Activated effector memory CD4-positive, alpha-beta T cell treated with Interleukin-2 at 50 U/mL for 16 hours (primary cell): ENCODE data around the gene PDF.

Experiments used
- DNase-seq: peaks from one replicate; pipeline ENCODE4 v3.0.0-alpha.2; 2020

Gene PDF

GRCh38 chr16:69338557-69339288 lies 8.3 kb upstream of the PDF start:
- no peak for DNase-seq

- no peak for DNase-seq
Observed at GRCh38 chr16:69334696-69335095, 4.3 kb upstream of the PDF start.

- DNase-seq = no peak
Observed at GRCh38 chr16:69329369-69330285, 761 bp downstream of the PDF start.

- DNase-seq = no peak
Observed at GRCh38 chr16:69328854-69329316, 1.5 kb downstream of the PDF start.

- no peak for DNase-seq
Observed at GRCh38 chr16:69327585-69328310, 2.6 kb downstream of the PDF start.

DNA sequence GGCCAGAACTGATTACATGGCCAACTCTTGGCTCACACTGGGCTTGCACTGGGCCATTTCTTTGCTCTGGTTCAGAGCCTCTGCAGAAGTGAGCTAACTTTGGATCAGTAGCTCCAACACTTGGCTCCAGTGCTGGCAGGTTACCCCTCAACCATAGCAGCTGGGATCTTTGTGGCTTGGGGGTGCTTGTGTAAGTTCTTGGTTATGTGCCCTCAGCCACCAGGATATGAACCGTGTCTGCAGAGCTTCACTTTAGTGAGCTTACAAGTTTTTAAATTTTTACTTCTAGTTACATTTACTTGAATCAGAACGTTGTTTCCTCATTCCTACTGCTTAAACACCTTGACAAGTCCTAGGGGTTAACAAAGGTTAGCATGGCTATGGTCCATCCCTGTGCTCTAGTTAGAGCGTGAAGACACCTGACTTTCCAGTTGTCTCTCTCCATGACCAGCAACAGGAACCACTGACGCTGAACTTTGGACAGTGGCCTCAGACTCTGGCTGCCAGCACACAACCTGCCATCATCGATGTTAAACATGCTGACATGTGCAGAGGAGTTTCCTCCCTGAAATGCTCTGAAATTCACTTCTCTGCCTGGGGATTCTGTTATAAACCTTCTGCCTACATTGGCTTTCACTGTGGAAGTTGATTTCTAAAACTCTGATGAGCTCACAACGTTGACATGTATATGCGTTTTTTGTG lies 4.1 kb downstream of the PDF start:
- DNase-seq = no peak

GRCh38 chr16:69325784-69326171 lies 4.6 kb downstream of the PDF start:
- DNase-seq = no peak

GRCh38 chr16:69324585-69325253 lies 5.7 kb downstream of the PDF start:
- DNase-seq = no peak

DNA sequence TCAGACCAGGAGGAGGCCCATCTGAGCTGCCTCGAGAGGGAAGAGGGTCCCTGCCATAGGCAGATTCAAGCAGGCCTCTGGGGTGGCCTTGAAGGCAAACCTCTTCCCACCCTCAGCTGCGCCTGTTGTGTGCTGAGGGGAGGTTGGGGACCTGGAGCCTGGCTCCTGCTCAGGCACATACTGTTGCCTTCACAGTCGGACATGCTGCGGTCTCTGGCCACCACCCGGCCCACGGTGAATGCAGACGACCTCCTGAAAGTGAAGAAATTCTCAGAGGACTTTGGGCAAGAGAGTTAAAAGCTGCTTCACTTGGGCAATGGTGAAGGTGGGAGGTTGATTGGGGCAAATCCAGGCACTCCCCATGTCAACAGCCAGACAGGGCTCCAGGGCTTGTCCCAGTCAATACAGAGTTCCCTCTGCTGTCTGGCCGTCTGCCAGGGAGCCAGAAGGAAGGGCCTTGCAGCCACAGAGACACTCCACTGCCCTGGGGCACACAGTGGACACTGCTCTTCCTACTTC lies 6.3 kb downstream of the PDF start:
- no peak for DNase-seq

DNA sequence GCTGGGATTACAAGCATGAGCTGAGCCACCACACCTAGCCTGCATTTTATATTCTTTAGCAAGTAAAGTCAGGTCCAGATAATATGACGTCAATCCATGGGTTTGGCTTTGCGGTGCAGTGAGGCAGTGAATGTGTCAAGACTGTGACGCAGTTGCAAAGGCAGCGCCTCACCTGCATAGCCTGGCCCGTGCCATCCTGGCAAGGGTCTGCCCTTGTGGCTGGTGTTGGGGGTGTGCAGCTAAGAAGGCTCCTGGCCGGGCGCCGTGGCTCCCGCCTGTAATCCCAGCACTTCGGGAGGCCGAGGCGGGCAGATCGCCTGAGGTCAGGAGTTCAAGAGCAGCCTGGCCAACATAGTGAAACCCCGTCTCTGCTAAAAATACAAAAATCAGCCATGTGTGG lies 7.0 kb downstream of the PDF start:
- DNase-seq = no peak

GRCh38 chr16:69322343-69322742 lies 8.0 kb downstream of the PDF start:
- DNase-seq = no peak

- DNase-seq = no peak
Observed at GRCh38 chr16:69321080-69321479, 9.3 kb downstream of the PDF start.

GRCh38 chr16:69320740-69321073 lies 9.7 kb downstream of the PDF start:
- DNase-seq = no peak

- no peak for DNase-seq
Observed at GRCh38 chr16:69319826-69320739, 10.3 kb downstream of the PDF start.

DNA sequence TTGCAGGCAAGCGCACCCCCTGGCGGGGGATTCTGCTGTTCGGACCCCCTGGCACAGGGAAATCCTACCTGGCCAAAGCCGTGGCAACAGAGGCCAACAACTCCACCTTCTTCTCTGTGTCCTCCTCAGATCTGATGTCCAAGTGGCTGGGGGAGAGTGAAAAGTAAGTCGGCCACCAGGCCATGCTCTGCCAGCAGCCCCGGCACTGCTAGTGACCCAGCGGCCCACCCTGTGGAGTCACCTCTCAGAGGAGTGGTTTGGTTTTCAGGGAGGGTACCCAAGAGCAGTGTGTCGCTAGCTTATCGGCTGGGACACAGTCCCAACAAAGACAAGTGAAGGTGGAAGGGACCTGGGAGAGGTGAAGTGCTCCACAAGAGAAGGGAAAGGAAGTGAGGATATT lies 11.0 kb downstream of the PDF start:
- DNase-seq = no peak

DNA sequence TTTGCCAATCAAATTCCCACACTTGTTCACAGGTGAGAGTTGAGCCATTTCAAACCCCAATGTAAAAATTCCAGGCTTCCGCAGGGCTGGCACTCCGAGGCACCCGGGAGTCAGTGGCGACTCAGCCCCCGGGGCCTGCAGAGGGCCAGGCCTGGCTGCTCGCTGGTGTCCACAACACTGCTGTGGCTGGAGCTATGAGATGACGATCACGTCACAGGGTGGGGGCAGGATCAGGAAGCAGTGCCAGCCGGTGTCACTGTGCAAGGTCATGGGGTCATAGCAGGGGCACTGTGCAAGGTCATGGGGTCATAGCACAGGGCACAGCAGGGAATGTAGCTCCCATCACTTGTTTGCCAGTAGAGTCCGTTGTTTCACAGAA lies 11.5 kb downstream of the PDF start:
- DNase-seq = no peak

GRCh38 chr16:69318177-69318910 lies 12.0 kb downstream of the PDF start:
- DNase-seq = no peak

DNA sequence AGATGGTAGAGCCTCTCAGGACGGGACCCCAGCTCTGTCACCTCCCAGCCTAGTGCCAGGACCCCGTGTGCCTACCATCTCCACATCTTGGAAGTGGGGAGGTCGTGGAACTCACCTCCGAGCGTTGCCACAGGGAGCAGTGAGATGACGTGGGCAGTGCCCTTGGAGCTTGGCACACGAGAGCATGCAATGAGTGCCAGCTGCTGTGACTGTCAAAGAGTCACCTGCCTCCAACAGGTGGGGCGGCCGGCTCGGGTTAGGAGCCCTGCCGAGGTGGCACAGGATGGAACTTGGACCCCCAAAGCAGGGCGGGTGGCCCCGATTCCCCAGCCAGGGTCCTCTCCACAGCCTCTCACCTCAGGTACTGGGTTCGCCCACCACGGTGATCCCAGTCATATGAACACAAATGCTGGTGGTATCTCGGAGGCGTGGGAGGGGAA lies 13.8 kb downstream of the PDF start:
- no peak for DNase-seq

DNA sequence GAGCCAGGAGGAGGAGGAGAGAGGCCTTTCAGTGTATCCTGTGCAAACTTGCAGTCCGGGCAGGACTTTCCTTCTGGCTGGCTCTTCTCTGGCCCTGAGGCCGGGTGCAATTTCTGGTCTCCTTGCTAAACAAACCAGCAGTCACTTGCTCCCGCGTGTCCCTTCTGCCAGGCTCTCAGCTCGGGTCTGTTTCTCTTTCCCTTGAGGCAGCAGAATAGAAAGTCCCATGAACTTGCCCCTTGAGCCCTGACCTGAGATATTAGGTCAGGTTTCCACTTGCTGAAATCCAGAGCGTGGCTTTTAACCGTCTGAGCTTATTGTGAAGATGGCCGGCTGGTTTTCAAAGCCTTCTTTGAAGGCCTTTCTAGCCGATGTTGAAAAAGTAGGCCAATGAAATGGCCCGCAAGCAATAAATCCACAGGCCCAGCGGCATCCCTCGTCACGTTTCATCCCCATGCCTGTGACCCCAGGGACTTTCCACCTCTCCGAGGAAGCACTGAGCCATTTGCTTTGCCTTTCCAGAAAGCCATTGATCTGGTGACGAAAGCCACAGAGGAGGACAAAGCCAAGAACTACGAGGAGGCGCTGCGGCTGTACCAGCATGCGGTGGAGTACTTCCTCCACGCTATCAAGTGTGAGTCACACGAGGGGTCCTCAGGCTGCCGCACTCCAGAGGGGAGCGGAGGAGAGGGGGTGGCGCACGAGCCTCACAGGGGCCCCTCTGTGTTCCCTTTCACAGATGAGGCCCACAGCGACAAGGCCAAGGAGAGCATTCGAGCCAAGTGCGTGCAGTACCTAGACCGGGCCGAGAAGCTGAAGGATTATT lies 14.7 kb downstream of the PDF start:
- no peak for DNase-seq
